Hepatocyte (in vitro differentiated cells): ENCODE data around the gene SEMA6A.

Experiments used
- CTCF ChIP-seq: fragments of 200-600 bp; sonication (generic); IDR thresholded peaks from 2 replicates; pipeline ENCODE4 v1.5.1; 2016; ENCODE audit warnings: antibody characterized with exemption, mild to moderate bottlenecking; ENCODE audit not compliant: poor library complexity
- EZH2phosphoT487 ChIP-seq: fragments of 200-600 bp; sonication (generic); IDR thresholded peaks from one replicate; pipeline ENCODE4 v1.6.1; 2018; ENCODE audit warnings: antibody characterized with exemption, mild to moderate bottlenecking, low read depth, moderate library complexity; ENCODE audit not compliant: unreplicated experiment, severe bottlenecking

- TF ChIP-seq CTCF (no peak), EZH2phosphoT487 (no peak)
Measured at GRCh38 chr5:116564756-116565490, 9.7 kb downstream of the SEMA6A start.
